Gastroesophageal sphincter (tissue), 3 donors: ENCODE data around the gene PTGDR.

Source experiments
- EP300 ChIP-seq: sonication (generic); formaldehyde crosslinking; IDR thresholded peaks from one replicate; pipeline ENCODE4 v1.6.1; 2017; ENCODE audit warnings: antibody characterized with exemption, mild to moderate bottlenecking
- POLR2A ChIP-seq, 2 donors: fragments of 450-650 bp; IDR thresholded peaks; one replicate each; pipeline ENCODE4 v1.6.1; 2017; ENCODE audit warnings: antibody characterized with exemption in 2 of 2, mild to moderate bottlenecking in 2 of 2, moderate library complexity in 1 of 2
- POLR2AphosphoS5 ChIP-seq: sonication (generic); formaldehyde crosslinking; IDR thresholded peaks from one replicate; pipeline ENCODE4 v1.6.1; 2017; ENCODE audit warnings: antibody characterized with exemption
- TF ChIP-seq, protein P1 (sequence below), 4 experiments: fragments of 200-600 bp in 2 of 4; fragments of 450-650 bp in 2 of 4; sonication (generic) in 1 of 4; IDR thresholded peaks; one replicate each; pipeline ENCODE4 v1.5.1; 2017 to 2019; ENCODE audit warnings: antibody characterized with exemption in 4 of 4, mild to moderate bottlenecking in 2 of 4, moderate library complexity in 2 of 4

DNA sequence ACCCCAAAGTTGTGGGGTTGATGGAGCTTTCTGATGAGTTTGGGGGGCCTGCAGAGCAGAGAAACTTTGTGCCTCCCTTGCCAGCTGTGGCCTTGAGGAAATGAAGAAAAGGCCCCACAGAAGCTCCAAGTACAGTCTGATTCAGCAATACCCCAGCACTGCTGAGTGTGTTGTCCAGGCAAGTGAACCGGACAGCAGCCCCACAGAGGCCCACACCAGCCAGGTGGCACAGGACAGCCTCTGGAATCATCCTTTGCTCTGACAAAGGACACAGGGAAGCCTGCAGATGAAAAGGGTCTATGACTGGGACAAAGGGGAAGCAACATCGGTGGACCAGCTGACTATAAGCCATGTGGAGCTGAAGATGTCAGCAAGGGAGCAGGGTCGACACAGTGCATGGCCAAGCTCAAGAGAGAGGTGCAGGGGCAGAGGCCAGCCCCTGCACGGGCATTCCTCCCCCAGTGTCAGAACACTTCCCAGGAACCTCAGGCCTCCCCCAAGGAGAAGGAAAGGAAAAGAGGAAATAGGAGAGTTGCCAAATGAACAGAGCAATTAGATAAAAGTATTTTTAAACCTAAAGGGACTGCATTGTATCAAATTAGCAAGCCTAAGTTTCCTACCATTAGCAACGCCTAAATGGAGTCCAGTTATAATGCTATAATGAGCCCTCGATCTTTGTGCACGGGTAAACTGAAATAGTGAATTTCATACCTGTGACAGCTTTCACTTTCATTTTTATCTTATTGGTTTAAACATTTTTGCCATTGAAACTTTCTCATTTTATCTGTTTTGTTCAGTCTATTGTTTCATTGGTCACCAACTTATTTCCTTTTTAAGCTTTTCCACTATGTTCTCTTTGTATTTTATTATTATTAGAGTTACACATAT lies 46.3 kb upstream of the PTGDR start:
- TF ChIP-seq, protein P1, sequence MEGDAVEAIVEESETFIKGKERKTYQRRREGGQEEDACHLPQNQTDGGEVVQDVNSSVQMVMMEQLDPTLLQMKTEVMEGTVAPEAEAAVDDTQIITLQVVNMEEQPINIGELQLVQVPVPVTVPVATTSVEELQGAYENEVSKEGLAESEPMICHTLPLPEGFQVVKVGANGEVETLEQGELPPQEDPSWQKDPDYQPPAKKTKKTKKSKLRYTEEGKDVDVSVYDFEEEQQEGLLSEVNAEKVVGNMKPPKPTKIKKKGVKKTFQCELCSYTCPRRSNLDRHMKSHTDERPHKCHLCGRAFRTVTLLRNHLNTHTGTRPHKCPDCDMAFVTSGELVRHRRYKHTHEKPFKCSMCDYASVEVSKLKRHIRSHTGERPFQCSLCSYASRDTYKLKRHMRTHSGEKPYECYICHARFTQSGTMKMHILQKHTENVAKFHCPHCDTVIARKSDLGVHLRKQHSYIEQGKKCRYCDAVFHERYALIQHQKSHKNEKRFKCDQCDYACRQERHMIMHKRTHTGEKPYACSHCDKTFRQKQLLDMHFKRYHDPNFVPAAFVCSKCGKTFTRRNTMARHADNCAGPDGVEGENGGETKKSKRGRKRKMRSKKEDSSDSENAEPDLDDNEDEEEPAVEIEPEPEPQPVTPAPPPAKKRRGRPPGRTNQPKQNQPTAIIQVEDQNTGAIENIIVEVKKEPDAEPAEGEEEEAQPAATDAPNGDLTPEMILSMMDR (IDR thresholded peaks at IDR 0.05): no peak
- TF ChIP-seq POLR2AphosphoS5 (no peak), POLR2A (IDR thresholded peaks at IDR 0.05) (no peak), EP300 (no peak)
